Measurements from ENCODE around the gene CLVS2. TPM values are rescaled to one million over a fixed set of nuclear protein-coding genes. Genes with fewer than 3 reads are reported as not detected.

Gene CLVS2
- total RNA-seq, 6 experiments from 2014 or later, result 0.02 to 0.15 TPM; not detected in 4

- Histone ChIP-seq H3K27me3 (peaks cover 0 to 10% of the 10 kb centered on the region in 2 donors), H3K27ac (no peak overlapping the region), H3K36me3 (no peaks in the 10 kb centered on the region), H3K4me3 (no peak overlapping the region), H3K4me1 (peaks cover 0 to 10% (median 4%) of the 10 kb centered on the region in 4 donors), H3K9me3 (no peaks in the 10 kb centered on the region)
- intact Hi-C loops (cut with DNase I), result no loop called here
- WGBS (ENCODE audit: insufficient coverage, low coverage, low lambda C conversion rate, missing lambda C conversion rate), result 22% methylated on average over 2 of the region's 2 CpGs
- TF ChIP-seq CTCF (IDR thresholded peaks at IDR 0.05), result no peak
- no peak for TF ChIP-seq POLR2A (IDR thresholded peaks at IDR 0.05)
- DNase-seq (no peak), ATAC-seq (peak; percentile 76 to 89 (median 84))
These were observed 4.3 kb downstream of the CLVS2 start for GRCh38 chr6:123000244-123000770.

- Histone ChIP-seq H3K36me3 (no peaks in the 10 kb centered on the region), H3K27me3 (no peaks in the 10 kb centered on the region), H3K9me3 (no peaks in the 10 kb centered on the region), H3K4me3 (no peak overlapping the region), H3K27ac (no peak overlapping the region), H3K4me1 (peaks cover 0 to 5% (median 0%) of the 10 kb centered on the region in 4 donors)
- DNase-seq (no peak), ATAC-seq (peak in 1 of 4 donors; percentile 14)
- WGBS (ENCODE audit: insufficient coverage, low coverage, low lambda C conversion rate, missing lambda C conversion rate), result 44% methylated on average over 3 of the region's 3 CpGs
- intact Hi-C loops (cut with DNase I), result no loop called here
- TF ChIP-seq CTCF (IDR thresholded peaks at IDR 0.05) (no peak), POLR2A (IDR thresholded peaks at IDR 0.05) (no peak)
These were observed 5.5 kb downstream of the CLVS2 start for GRCh38 chr6:123001540-123001939.

GRCh38 chr6:123007885-123008284 lies 11.8 kb downstream of the CLVS2 start:
- no peaks in the 10 kb centered on the region for H3K27me3 ChIP-seq
- no peaks in the 10 kb centered on the region for H3K36me3 ChIP-seq
- intact Hi-C loops (cut with DNase I), result no loop called here
- H3K27ac ChIP-seq, result no peak overlapping the region
- H3K4me3 ChIP-seq, result no peak overlapping the region
- DNase-seq, result no peak
- no peak for ATAC-seq
- H3K4me1 ChIP-seq, result no peaks in the 10 kb centered on the region
- no peak for TF ChIP-seq CTCF (IDR thresholded peaks at IDR 0.05)
- TF ChIP-seq POLR2A (IDR thresholded peaks at IDR 0.05), result no peak
- H3K9me3 ChIP-seq, result no peaks in the 10 kb centered on the region

- Histone ChIP-seq H3K27me3 (no peaks in the 10 kb centered on the region), H3K4me3 (no peak overlapping the region), H3K9me3 (no peaks in the 10 kb centered on the region), H3K4me1 (no peaks in the 10 kb centered on the region), H3K27ac (no peak overlapping the region), H3K36me3 (no peaks in the 10 kb centered on the region)
- DNase-seq (no peak), ATAC-seq (no peak)
- 71% methylated on average over 2 of the region's 2 CpGs for WGBS (ENCODE audit: insufficient coverage, low coverage, low lambda C conversion rate, missing lambda C conversion rate)
- no peak for TF ChIP-seq CTCF (IDR thresholded peaks at IDR 0.05)
- no peak for TF ChIP-seq POLR2A (IDR thresholded peaks at IDR 0.05)
- intact Hi-C loops (cut with DNase I), result no loop called here
These were observed 13.0 kb downstream of the CLVS2 start for GRCh38 chr6:123009059-123009458.

GRCh38 chr6:123014835-123015234 lies 18.8 kb downstream of the CLVS2 start:
- no peaks in the 10 kb centered on the region for H3K27me3 ChIP-seq
- no peak overlapping the region for H3K27ac ChIP-seq
- intact Hi-C loops (cut with DNase I), result no loop called here
- no peak for ATAC-seq
- no peak overlapping the region for H3K4me3 ChIP-seq
- H3K9me3 ChIP-seq, result no peaks in the 10 kb centered on the region
- TF ChIP-seq POLR2A (IDR thresholded peaks at IDR 0.05), result no peak
- TF ChIP-seq CTCF (IDR thresholded peaks at IDR 0.05), result no peak
- H3K36me3 ChIP-seq, result no peaks in the 10 kb centered on the region
- DNase-seq, result no peak
- no peaks in the 10 kb centered on the region for H3K4me1 ChIP-seq
